BJ (cell line): ENCODE data around the gene MOBP. TPM values are rescaled to one million over a fixed set of nuclear protein-coding genes. Genes with fewer than 3 reads are reported as not detected.

Experiments used
- CTCF ChIA-PET: fragments of 350-600 bp; formaldehyde crosslinking; extraction: SDS; loops from one replicate; lab custom pipeline; 2021; ENCODE audit warnings: antibody characterized with exemption, inconsistent platforms; lab: Yijun Ruan, JAX
- POLR2A ChIA-PET: fragments of 300-600 bp; sonication (Branson Sonifier 250); formaldehyde crosslinking; extraction: SDS; loops from one replicate; lab custom pipeline; 2021; ENCODE audit warnings: antibody characterized with exemption; lab: Charles Lee
- DNase-seq: peaks from one replicate; pipeline ENCODE4 v3.0.0-alpha.2; 2011; ENCODE audit warnings: low read depth
- H3K27me3 ChIP-seq: 2 replicates; pipeline ENCODE4 v1.6.0; 2011; ENCODE audit warnings: low read length; ENCODE audit not compliant: control insufficient read depth, insufficient read depth
- H3K36me3 ChIP-seq: 2 replicates; pipeline ENCODE4 v1.5.1; 2011; ENCODE audit warnings: low read length; ENCODE audit not compliant: control insufficient read depth, insufficient read depth
- H3K4me3 ChIP-seq: 2 replicates; pipeline ENCODE4 v1.5.1; 2011; ENCODE audit warnings: low read depth, mild to moderate bottlenecking, control low read depth, low read length
- polyA plus RNA-seq: library from polyadenylated mRNA; depleted of rRNA; stranded (reverse); fragments of >200 nt; gene quantifications from 2 replicates; pipeline ENCODE4 v1.2.3, GENCODE V29; 2011
- TF ChIP-seq, protein P1 (sequence below): IDR thresholded peaks from 2 replicates; pipeline ENCODE4 v1.5.1; 2011; ENCODE audit warnings: low read depth, mild to moderate bottlenecking, control low read depth, inconsistent platforms, low read length, moderate library complexity; ENCODE audit not compliant: insufficient read depth

The MOBP gene
- polyA plus RNA-seq, 1 experiment, result not detected

DNA sequence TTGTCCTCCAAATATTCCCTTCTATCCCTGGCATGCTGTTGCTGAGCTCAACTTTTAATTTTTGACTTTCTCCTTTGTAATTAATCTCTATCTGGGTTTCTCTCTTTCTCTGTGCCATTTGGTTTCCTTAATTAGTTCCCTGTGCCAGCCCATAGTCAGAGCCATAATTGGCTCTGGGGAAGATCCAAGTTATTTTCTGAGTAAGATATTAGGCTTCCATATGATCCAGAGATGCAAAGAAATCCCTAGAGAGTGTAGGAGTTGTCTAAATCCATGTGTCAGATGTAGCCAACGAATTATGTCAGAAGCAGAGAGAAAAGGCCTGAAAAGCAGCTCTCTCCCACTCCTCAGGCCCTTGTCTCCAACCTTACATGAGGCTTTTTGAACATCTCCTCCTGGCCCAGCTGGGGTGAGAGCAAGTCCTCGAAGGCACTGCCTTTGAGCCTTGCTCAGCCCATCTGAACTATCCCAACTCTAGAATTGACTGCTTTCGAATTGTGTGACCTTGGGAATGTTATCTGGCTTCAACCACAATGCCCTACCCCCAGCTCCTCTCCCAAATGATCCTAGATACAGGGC lies 46.4 kb downstream of the MOBP start:
- CTCF ChIA-PET, result interaction anchor here (1.0 to 1.6 kb wide), 2 partner anchors 15 to 28 kb away, joined by 3 read pairs; no protein-coding TSS in a partner anchor
- DNase-seq, result no peak
- peaks cover 2% of the 10 kb centered on the region for H3K27me3 ChIP-seq
- H3K36me3 ChIP-seq, result no peaks in the 10 kb centered on the region
- TF ChIP-seq, protein P1, sequence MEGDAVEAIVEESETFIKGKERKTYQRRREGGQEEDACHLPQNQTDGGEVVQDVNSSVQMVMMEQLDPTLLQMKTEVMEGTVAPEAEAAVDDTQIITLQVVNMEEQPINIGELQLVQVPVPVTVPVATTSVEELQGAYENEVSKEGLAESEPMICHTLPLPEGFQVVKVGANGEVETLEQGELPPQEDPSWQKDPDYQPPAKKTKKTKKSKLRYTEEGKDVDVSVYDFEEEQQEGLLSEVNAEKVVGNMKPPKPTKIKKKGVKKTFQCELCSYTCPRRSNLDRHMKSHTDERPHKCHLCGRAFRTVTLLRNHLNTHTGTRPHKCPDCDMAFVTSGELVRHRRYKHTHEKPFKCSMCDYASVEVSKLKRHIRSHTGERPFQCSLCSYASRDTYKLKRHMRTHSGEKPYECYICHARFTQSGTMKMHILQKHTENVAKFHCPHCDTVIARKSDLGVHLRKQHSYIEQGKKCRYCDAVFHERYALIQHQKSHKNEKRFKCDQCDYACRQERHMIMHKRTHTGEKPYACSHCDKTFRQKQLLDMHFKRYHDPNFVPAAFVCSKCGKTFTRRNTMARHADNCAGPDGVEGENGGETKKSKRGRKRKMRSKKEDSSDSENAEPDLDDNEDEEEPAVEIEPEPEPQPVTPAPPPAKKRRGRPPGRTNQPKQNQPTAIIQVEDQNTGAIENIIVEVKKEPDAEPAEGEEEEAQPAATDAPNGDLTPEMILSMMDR, result no peak
- no peak overlapping the region for H3K4me3 ChIP-seq
- POLR2A ChIA-PET, result no interaction called here

- no peak for DNase-seq
- TF ChIP-seq, protein P1, result no peak
- CTCF ChIA-PET, result no interaction called here
- H3K27me3 ChIP-seq, result peaks cover 2% of the 10 kb centered on the region
- POLR2A ChIA-PET, result no interaction called here
- H3K4me3 ChIP-seq, result no peak overlapping the region
- H3K36me3 ChIP-seq, result no peaks in the 10 kb centered on the region
These were observed 48.4 kb downstream of the MOBP start for GRCh38 chr3:39515681-39516441.

DNA sequence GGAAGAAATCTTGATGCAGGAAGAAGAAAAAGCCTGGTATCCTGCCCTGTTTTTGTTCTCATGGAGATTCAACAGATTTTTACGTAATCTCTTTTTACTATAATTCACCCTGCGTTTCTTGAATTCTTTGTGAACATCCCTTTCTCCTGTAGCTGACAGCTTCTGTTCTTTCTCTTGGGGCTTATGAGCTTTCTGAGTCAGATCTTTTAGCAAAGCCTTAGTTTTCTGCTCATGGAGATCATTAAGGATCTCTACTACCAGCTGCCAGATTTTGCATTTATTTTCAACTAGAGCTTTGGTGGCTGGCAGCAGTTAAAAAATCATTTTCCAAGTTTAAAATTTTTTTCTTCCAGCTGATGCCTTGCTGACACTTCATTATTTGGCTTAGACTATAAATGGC lies 51.6 kb downstream of the MOBP start:
- Histone ChIP-seq H3K36me3 (no peaks in the 10 kb centered on the region), H3K4me3 (no peak overlapping the region), H3K27me3 (no peaks in the 10 kb centered on the region; the same call in 1 of the 2 replicates)
- CTCF ChIA-PET, result no interaction called here
- TF ChIP-seq, protein P1, result no peak
- DNase-seq, result no peak
- POLR2A ChIA-PET, result no interaction called here

DNA sequence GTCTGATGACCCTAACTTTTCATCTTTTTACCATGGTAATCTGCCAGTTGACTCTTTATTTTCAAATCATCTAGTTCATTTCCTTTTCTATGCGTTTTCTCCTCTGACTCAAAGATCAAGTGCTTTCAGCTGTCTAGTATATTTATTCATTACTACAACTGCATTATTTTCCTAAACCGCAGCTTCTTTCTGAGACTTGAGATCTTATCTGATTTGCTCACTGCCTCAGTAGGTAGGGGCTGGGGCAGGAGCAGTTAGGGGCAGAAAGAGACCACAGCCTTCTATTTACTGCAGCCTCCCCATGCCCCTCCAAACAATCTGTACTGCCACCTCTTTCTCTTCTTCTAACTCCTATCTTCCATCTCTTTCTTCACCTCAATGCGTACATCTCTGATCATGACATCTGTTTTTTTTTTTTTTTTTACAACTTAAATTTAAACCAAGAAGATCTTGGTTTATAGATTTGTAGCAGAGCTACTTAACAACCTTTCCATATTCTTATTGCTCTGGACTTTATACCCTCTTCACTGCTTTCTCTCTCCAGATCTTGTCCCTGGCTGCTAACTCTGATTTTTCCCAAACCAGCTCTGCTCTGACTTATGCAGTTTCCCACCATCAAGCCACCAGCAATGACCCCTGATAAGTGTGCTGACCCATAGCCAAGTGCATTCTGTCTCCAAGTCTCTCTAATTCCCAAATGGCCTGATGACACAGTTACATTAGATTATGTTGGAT lies 52.2 kb downstream of the MOBP start:
- ChIA-PET CTCF (interaction anchor here (1.2 to 1.5 kb wide), 3 partner anchors 14 to 662 kb away, joined by 3 to 5 read pairs (median 4); no protein-coding TSS in a partner anchor), POLR2A (no interaction called here)
- Histone ChIP-seq H3K36me3 (no peaks in the 10 kb centered on the region), H3K27me3 (no peaks in the 10 kb centered on the region; the same call in 1 of the 2 replicates), H3K4me3 (no peak overlapping the region)
- TF ChIP-seq, protein P1, result no peak
- DNase-seq, result no peak

DNA sequence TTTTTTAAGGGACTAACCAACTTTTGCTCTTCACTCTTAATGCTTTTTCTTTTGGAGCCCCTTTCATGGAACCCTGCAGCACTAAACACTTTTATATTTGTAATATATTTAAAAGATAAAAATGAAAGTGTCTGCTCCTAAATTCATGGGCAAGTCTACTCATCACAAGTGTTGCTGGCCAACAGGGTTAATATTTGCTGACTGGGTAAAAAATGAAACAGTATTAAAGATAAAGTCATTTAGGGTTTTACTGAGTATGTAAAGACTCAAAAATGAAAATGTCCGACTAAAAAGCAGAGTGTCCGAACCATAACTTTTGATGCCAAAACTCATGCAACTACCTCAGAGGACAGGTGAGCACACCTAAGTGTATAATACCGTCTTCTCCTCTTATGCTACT lies 54.0 kb downstream of the MOBP start:
- DNase-seq, result no peak
- Histone ChIP-seq H3K4me3 (no peak overlapping the region), H3K36me3 (no peaks in the 10 kb centered on the region), H3K27me3 (no peaks in the 10 kb centered on the region)
- TF ChIP-seq, protein P1, result no peak
- ChIA-PET CTCF (interaction anchor here (1.5 kb wide), 1 partner anchor 16 kb away, joined by 5 read pairs; no protein-coding TSS in a partner anchor), POLR2A (no interaction called here)
